NCI-H2081 (cell line): ENCODE data around the gene LILRA6.

Experiments
- DNase-seq, 2 experiments: peaks; one replicate each; lab custom pipeline; 2025; lab: John Stamatoyannopoulos, UW

The LILRA6 gene

GRCh38 chr19:54188215-54188871, 54.2 kb downstream of the LILRA6 start:
- DNase-seq = no peak

- DNase-seq = no peak
These were observed 55.6 kb downstream of the LILRA6 start for GRCh38 chr19:54186934-54187381.
